A673 (cell line): ENCODE measurements around the gene NRXN3. TPM values are rescaled to one million over a fixed set of nuclear protein-coding genes. Genes with fewer than 3 reads are reported as not detected.

Experiments
- BruUV-seq: library from RNA; stranded (reverse); fragments of 400-500 nt; replicated peaks from 2 replicates; lab custom pipeline; 2021; lab: Mats Ljungman, UMichigan
- CTCF ChIA-PET: fragments of 300-600 bp; sonication (Branson Sonifier 250); formaldehyde crosslinking; loops from one replicate; lab custom pipeline; 2022; ENCODE audit warnings: antibody characterized with exemption; lab: Charles Lee
- POLR2A ChIA-PET: fragments of 300-600 bp; sonication (Branson Sonifier 250); formaldehyde crosslinking; loops from one replicate; lab custom pipeline; 2022; ENCODE audit warnings: antibody characterized with exemption; ENCODE audit not compliant: low non-redundant PET; lab: Charles Lee
- DNase-seq: peaks from one replicate; pipeline ENCODE4 v3.0.0-alpha.2; 2015; ENCODE audit warnings: low spot score
- H3K27ac ChIP-seq: fragments of 200-600 bp; sonication (generic); 2 replicates; pipeline ENCODE4 v1.5.1; 2016; ENCODE audit warnings: mixed run types, low read depth, mild to moderate bottlenecking, mixed read lengths, antibody characterized with exemption, low read length; ENCODE audit not compliant: poor library complexity, severe bottlenecking
- H3K27me3 ChIP-seq: fragments of 200-600 bp; sonication (generic); replicated peaks from 2 replicates; pipeline ENCODE4 v1.6.1; 2017; ENCODE audit warnings: mixed run types, low read depth, mild to moderate bottlenecking, mixed read lengths, antibody characterized with exemption, low read length; ENCODE audit not compliant: insufficient read depth, poor library complexity
- H3K36me3 ChIP-seq: fragments of 200-600 bp; sonication (generic); 2 replicates; pipeline ENCODE4 v1.6.1; 2016; ENCODE audit warnings: mixed run types, mild to moderate bottlenecking, mixed read lengths, antibody characterized with exemption, low read length; ENCODE audit not compliant: insufficient read depth, poor library complexity, severe bottlenecking
- H3K4me1 ChIP-seq: fragments of 200-600 bp; sonication (generic); 2 replicates; pipeline ENCODE4 v1.6.1; 2017; ENCODE audit warnings: mixed run types, mild to moderate bottlenecking, mixed read lengths, antibody characterized with exemption, low read length; ENCODE audit not compliant: insufficient read depth, poor library complexity, severe bottlenecking
- H3K4me3 ChIP-seq: fragments of 200-600 bp; sonication (generic); 2 replicates; pipeline ENCODE4 v1.5.1; 2016; ENCODE audit warnings: low read depth, mixed run types, mild to moderate bottlenecking, mixed read lengths, low read length; ENCODE audit not compliant: poor library complexity, severe bottlenecking
- H3K9me3 ChIP-seq: fragments of 200-600 bp; sonication (generic); 2 replicates; pipeline ENCODE4 v1.6.1; 2016; ENCODE audit warnings: mixed run types, low read depth, mild to moderate bottlenecking, mixed read lengths, antibody characterized with exemption, low read length; ENCODE audit not compliant: poor library complexity, severe bottlenecking
- CTCF ChIP-seq: fragments of 300-800, 200-600 bp; sonication (generic); conservative IDR thresholded peaks from 2 replicates; pipeline ENCODE4 v1.5.1; 2017; ENCODE audit warnings: low read depth, mild to moderate bottlenecking, antibody characterized with exemption, low read length, moderate library complexity, mixed read lengths
- EZH2 ChIP-seq: fragments of 200-600 bp; sonication (generic); IDR thresholded peaks from 2 replicates; pipeline ENCODE4 v1.6.1; 2017; ENCODE audit warnings: borderline replicate concordance, low read depth, mild to moderate bottlenecking, mixed read lengths, antibody characterized with exemption, low read length; ENCODE audit not compliant: poor library complexity, severe bottlenecking
- intact Hi-C: fragments of 100-400 bp; cut with micrococcal nuclease; formaldehyde crosslinking; loops from one replicate; pipeline ENCODE4 v1.10.0; 2022; ENCODE audit not compliant: unreplicated experiment
- total RNA-seq: library from RNA; stranded (reverse); gene quantifications from 2 replicates; pipeline ENCODE4 v1.2.3, GENCODE V29; 2021

Gene NRXN3
- total RNA-seq, 1 experiment from 2014 or later, result 0.21 TPM

GRCh38 chr14:78611796-78612571 lies 441.8 kb downstream of the NRXN3 start:
- ChIA-PET CTCF (no interaction called here), POLR2A (no interaction called here)
- Histone ChIP-seq H3K27ac (no peak overlapping the region), H3K27me3 (no peaks in the 10 kb centered on the region), H3K4me3 (no peak overlapping the region), H3K4me1 (no peaks in the 10 kb centered on the region), H3K36me3 (no peaks in the 10 kb centered on the region), H3K9me3 (no peaks in the 10 kb centered on the region)
- no TSS peak for BruUV-seq
- TF ChIP-seq CTCF (no peak), EZH2 (no peak)
- intact Hi-C loops, result no loop called here
- no peak for DNase-seq

DNA sequence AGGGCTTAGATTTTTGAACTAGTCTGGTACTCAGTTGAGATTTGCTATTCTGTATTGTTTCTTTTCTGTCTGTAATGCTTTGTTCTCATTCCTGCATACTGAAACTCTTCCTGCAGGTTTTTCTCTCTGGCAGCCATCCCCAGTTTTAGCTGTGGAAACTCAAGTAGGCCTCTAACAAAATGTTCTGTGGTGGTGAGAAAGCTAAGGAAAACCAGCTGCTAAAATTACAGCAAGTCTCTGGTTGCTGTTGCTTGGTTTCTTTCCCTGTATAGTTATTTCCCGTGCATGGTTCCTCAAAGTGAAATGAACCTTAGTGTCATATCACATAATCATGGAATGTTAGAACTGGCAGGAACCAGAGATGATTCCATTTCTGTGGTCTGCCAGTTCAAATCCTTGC lies 442.5 kb downstream of the NRXN3 start:
- ChIA-PET CTCF (no interaction called here), POLR2A (no interaction called here)
- no peak for TF ChIP-seq EZH2
- no peak for TF ChIP-seq CTCF
- H3K4me1 ChIP-seq, result no peaks in the 10 kb centered on the region
- no peaks in the 10 kb centered on the region for H3K9me3 ChIP-seq
- H3K27ac ChIP-seq, result no peak overlapping the region
- no peaks in the 10 kb centered on the region for H3K27me3 ChIP-seq
- intact Hi-C loops, result no loop called here
- no peak for DNase-seq
- BruUV-seq, result no TSS peak
- H3K4me3 ChIP-seq, result no peak overlapping the region
- H3K36me3 ChIP-seq, result no peaks in the 10 kb centered on the region

GRCh38 chr14:78614593-78614992 lies 444.4 kb downstream of the NRXN3 start:
- Histone ChIP-seq H3K27ac (no peak overlapping the region), H3K9me3 (no peaks in the 10 kb centered on the region), H3K27me3 (no peaks in the 10 kb centered on the region), H3K4me3 (no peak overlapping the region), H3K36me3 (no peaks in the 10 kb centered on the region), H3K4me1 (no peaks in the 10 kb centered on the region)
- no TSS peak for BruUV-seq
- TF ChIP-seq CTCF (no peak), EZH2 (no peak)
- no peak for DNase-seq
- ChIA-PET CTCF (no interaction called here), POLR2A (no interaction called here)
- intact Hi-C loops, result no loop called here
